HepG2 (cell line): ENCODE results near the gene CTXN1. TPM values are rescaled to one million over a fixed set of nuclear protein-coding genes. Genes with fewer than 3 reads are reported as not detected.

Experiments
- CREB1 ChIP-seq, 2 experiments: fragments of 450-650 bp in 1 of 2; IDR thresholded peaks; 2 replicates each; pipeline ENCODE4 v1.6.1; 2016 to 2017; ENCODE audit warnings: control low read depth in 1 of 2, mild to moderate bottlenecking in 1 of 2, missing compliant biosample characterization in 1 of 2, missing genetic modification characterization in 1 of 2
- DPF2 ChIP-seq: sonication (generic); formaldehyde crosslinking; IDR thresholded peaks from 2 replicates; pipeline ENCODE4 v1.4.0; 2020; ENCODE audit warnings: mild to moderate bottlenecking, low read depth, missing genetic modification reagents, borderline replicate concordance
- FOSL1 ChIP-seq: sonication (generic); formaldehyde crosslinking; IDR thresholded peaks from 2 replicates; pipeline ENCODE4 v1.9.0; 2021; ENCODE audit warnings: missing genetic modification reagents, borderline replicate concordance
- IKZF5 ChIP-seq: IDR thresholded peaks from 2 replicates; pipeline ENCODE4 v1.6.1; 2018; ENCODE audit warnings: missing genetic modification reagents, mild to moderate bottlenecking, missing compliant biosample characterization
- KLF15 ChIP-seq: sonication (generic); formaldehyde crosslinking; IDR thresholded peaks from 2 replicates; pipeline ENCODE4 v1.8.1; 2023; ENCODE audit warnings: borderline replicate concordance, mild to moderate bottlenecking, inconsistent platforms, missing genetic modification reagents, mixed read lengths
- MXI1 ChIP-seq: IDR thresholded peaks from 3 replicates; pipeline ENCODE4 v1.6.1; 2012; ENCODE audit warnings: low read depth, low read length, inconsistent platforms, borderline replicate concordance
- POLR2AphosphoS5 ChIP-seq: IDR thresholded peaks from 2 replicates; pipeline ENCODE4 v1.6.1; 2012; ENCODE audit warnings: low read depth, low read length
- RBM39 ChIP-seq: fragments of 200-400 bp; formaldehyde crosslinking; IDR thresholded peaks from one replicate; pipeline ENCODE4 v1.6.1; 2018; ENCODE audit warnings: antibody characterized with exemption, mild to moderate bottlenecking, low read depth, low read length; ENCODE audit not compliant: poor library complexity, severe bottlenecking
- RORA ChIP-seq: sonication (generic); formaldehyde crosslinking; IDR thresholded peaks from 2 replicates; pipeline ENCODE4 v1.5.0; 2020; ENCODE audit warnings: mild to moderate bottlenecking, missing genetic modification reagents, moderate library complexity
- SYNCRIP ChIP-seq: fragments of 200-400 bp; formaldehyde crosslinking; IDR thresholded peaks from 2 replicates; pipeline ENCODE4 v1.6.1; 2018; ENCODE audit warnings: mild to moderate bottlenecking, low read depth, low read length; ENCODE audit not compliant: insufficient read depth
- ZBED4 ChIP-seq: sonication (generic); formaldehyde crosslinking; IDR thresholded peaks from 2 replicates; pipeline ENCODE4 v1.4.0; 2020; ENCODE audit warnings: missing genetic modification reagents, borderline replicate concordance
- ZFP82 ChIP-seq: sonication (generic); formaldehyde crosslinking; IDR thresholded peaks from 2 replicates; pipeline ENCODE4 v1.5.1; 2020; ENCODE audit warnings: mild to moderate bottlenecking, missing genetic modification reagents, borderline replicate concordance
- ZFP90 ChIP-seq: sonication (generic); formaldehyde crosslinking; IDR thresholded peaks from 2 replicates; pipeline ENCODE4 v1.8.0; 2022; ENCODE audit warnings: missing genetic modification reagents, mild to moderate bottlenecking, inconsistent platforms, borderline replicate concordance
- ZNF660 ChIP-seq: sonication (generic); formaldehyde crosslinking; IDR thresholded peaks from 2 replicates; pipeline ENCODE4 v1.5.1; 2020; ENCODE audit warnings: mild to moderate bottlenecking, low read depth, missing genetic modification reagents, borderline replicate concordance
- ZNF816 ChIP-seq: sonication (generic); formaldehyde crosslinking; IDR thresholded peaks from 2 replicates; pipeline ENCODE4 v1.8.0; 2022; ENCODE audit warnings: missing genetic modification reagents, mild to moderate bottlenecking, borderline replicate concordance
- polyA plus RNA-seq, 8 experiments: library from polyadenylated mRNA; depleted of rRNA in 3 of 8; stranded (reverse) in 7 of 8; unstranded in 1 of 8; fragments of >200 nt; fragmentation: Illumina TruSeq in 4 of 8; extraction: Trizol in 4 of 8; gene quantifications; 2 replicates each; pipeline versions ENCODE4 v1.2.1 to v1.2.3, GENCODE V29; 2011 to 2016; ENCODE audit warnings: low read depth in 4 of 8, missing spikeins in 1 of 8, mixed read lengths in 1 of 8; ENCODE audit not compliant: insufficient read depth in 1 of 8
- total RNA-seq, 5 experiments: library from RNA; depleted of rRNA; stranded (reverse); fragments of >200 nt; fragmentation: Illumina TruSeq; extraction: Trizol; gene quantifications; 2 replicates each; pipeline ENCODE4 v1.2.3, GENCODE V29; 2016; ENCODE audit warnings: low read depth in 1 of 5
- TF ChIP-seq, protein P1 (sequence below): sonication (generic); formaldehyde crosslinking; IDR thresholded peaks from 2 replicates; pipeline ENCODE4 v1.9.0; 2021; ENCODE audit warnings: missing genetic modification reagents, mild to moderate bottlenecking, borderline replicate concordance

The CTXN1 gene
- total and polyA plus RNA-seq, 2 of the 13 experiments (the other 11 are each of a cell fraction or from before 2014, with no cell fraction given) = 0.11 TPM; not detected in 1

DNA sequence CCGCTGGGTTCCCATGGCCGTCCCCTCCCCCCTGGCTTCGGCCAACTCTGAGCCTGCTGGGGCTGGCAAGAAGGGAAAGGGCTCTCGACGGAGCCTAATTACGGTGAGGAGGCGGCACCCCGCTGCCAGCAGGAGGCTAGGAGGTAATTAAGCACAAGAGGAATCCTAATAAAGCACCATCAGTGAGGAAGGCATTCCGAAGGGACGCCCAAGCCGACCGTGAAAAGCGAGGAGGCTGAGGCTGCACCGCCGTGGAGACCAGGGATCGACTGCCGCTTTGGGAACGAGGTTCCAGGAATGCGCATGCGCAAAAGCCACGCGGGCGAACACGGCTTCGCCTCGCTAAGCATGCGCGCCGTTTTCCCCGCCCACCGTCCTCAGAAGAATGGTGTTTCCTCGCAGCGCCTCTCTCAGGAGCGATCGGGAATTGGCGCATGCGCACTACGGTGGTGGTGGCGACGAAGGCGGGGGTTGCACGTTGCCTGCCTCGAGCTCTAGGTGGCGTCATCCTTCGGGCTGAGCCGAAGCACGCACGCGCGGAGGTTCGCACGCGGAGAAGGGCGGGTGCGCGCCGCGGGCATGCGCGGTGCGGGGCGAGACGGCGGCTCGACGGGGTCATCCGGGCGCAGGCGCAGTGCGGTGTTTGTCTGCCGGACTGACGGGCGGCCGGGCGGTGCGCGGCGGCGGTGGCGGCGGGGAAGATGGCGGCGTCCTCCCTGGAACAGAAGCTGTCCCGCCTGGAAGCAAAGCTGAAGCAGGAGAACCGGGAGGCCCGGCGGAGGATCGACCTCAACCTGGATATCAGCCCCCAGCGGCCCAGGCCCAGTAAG lies 22.5 kb downstream of the CTXN1 start, which contains the start of gene MAP2K7 (continued):
- peak; percentile 97 for TF ChIP-seq IKZF5
- TF ChIP-seq ZBED4 (CRISPR knock-in tag) = peak; percentile 49; the same call in 1 of the 2 replicates
- no peak for TF ChIP-seq ZFP82 (CRISPR knock-in tag)
- no peak for TF ChIP-seq ZNF660 (CRISPR knock-in tag)
- TF ChIP-seq POLR2AphosphoS5 = peak; percentile 98
- no peak; the same call in 1 of the 2 replicates for TF ChIP-seq DPF2 (CRISPR knock-in tag)
- TF ChIP-seq, protein P1, sequence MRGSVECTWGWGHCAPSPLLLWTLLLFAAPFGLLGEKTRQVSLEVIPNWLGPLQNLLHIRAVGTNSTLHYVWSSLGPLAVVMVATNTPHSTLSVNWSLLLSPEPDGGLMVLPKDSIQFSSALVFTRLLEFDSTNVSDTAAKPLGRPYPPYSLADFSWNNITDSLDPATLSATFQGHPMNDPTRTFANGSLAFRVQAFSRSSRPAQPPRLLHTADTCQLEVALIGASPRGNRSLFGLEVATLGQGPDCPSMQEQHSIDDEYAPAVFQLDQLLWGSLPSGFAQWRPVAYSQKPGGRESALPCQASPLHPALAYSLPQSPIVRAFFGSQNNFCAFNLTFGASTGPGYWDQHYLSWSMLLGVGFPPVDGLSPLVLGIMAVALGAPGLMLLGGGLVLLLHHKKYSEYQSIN (CRISPR knock-in tag) = no peak
- TF ChIP-seq SYNCRIP = no peak
- TF ChIP-seq FOSL1 (CRISPR knock-in tag) = no peak
- TF ChIP-seq MXI1 = peak; percentile 86; the same call in 1 of the 3 replicates
- peak; percentile 80 for TF ChIP-seq KLF15 (CRISPR knock-in tag)
- no peak for TF ChIP-seq RORA (CRISPR knock-in tag)
- TF ChIP-seq RBM39 = no peak
- TF ChIP-seq CREB1 (IDR thresholded peaks at IDR 0.05) = peak; percentile 76
- TF ChIP-seq CREB1 (CRISPR knock-in tag; IDR thresholded peaks at IDR 0.05) = no peak
- TF ChIP-seq ZFP90 = 0 out of 2 replicates have a peak, but pooled peaks have one; percentile 83
- no peak for TF ChIP-seq ZNF816 (CRISPR knock-in tag)
